ENCODE data around the gene ANP32D. TPM values are rescaled to one million over a fixed set of nuclear protein-coding genes. Genes with fewer than 3 reads are reported as not detected.
A peak's percentile ranks its signal among the peaks of the same experiment; 100 is the strongest.
"Not testable (repeated sequence)": the region's sequence is repeated elsewhere in the genome, so short reads cannot be mapped to it uniquely, and the experiment has no call there.

The ANP32D gene
- total and polyA plus RNA-seq, 2 donors = 0.07 TPM; not detected in 1

DNA sequence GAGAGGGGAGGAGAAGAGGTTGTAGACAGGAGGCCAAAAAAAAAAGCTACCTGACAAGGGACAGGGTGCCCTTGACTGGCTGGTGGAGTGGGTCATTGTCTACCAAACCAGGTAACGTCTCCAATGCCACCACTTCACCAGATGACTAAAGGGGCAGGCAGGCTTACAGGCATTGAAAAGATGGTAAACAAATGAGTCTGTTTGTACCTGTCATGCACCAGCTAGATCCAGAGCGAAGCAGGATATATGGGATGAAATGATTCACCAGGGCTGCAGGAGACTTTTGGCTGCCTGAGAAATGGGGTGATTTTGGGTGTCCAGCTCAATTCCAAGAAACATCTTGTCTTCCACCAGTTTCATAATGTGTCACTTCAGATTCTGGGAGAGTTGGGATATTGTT lies 13.9 kb downstream of the ANP32D start:
- Histone ChIP-seq H3K9me3 (ENCODE audit: control insufficient read depth in 2 of 2, insufficient read depth in 1 of 2, low read length in 1 of 2) (no peaks in the 10 kb centered on the region), H3K27ac (ENCODE audit: low read depth in 1 of 2, low read length in 1 of 2) (no peak overlapping the region), H3K4me3 (ENCODE audit: low read length in 2 of 2) (no peak overlapping the region), H3K36me3 (ENCODE audit: control insufficient read depth in 2 of 2, insufficient read depth in 2 of 2, low read length in 1 of 2) (no peaks in the 10 kb centered on the region), H3K4me1 (ENCODE audit: control insufficient read depth in 2 of 2, insufficient read depth in 2 of 2, low read length in 2 of 2) (peaks cover 0 to 2% of the 10 kb centered on the region in 2 donors), H3K27me3 (ENCODE audit: control insufficient read depth in 2 of 2, insufficient read depth in 1 of 2, low read length in 1 of 2) (no peaks in the 10 kb centered on the region)
- 91% methylated on average over 2 of the region's 2 CpGs for WGBS
- DNase-seq (ENCODE audit: low read depth in 6 of 9, low spot score in 9 of 9) = no peak

DNA sequence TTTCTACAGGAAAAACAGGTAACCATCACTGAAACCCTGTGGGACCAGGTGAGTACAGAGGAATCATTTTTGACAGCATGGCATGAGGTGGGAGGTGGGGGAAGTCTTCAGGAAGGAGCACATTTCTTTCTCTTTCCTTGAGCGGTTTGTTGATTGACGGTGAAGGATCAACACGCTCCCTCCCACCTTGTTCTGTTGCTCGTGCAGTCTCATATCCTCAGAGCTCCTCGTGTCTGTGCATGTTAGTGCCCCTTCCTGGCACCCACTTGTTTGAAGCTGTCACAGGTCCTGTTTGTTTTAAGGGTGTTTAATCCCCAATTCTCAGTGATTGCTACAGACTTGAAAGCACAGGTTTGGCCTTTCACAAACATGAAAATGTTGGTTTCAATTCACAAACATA lies 14.3 kb downstream of the ANP32D start:
- Histone ChIP-seq H3K27me3 (ENCODE audit: control insufficient read depth in 2 of 2, insufficient read depth in 1 of 2, low read length in 1 of 2) (no peaks in the 10 kb centered on the region), H3K27ac (ENCODE audit: low read depth in 1 of 2, low read length in 1 of 2) (no peak overlapping the region), H3K9me3 (ENCODE audit: control insufficient read depth in 2 of 2, insufficient read depth in 1 of 2, low read length in 1 of 2) (no peaks in the 10 kb centered on the region), H3K36me3 (ENCODE audit: control insufficient read depth in 2 of 2, insufficient read depth in 2 of 2, low read length in 1 of 2) (no peaks in the 10 kb centered on the region), H3K4me3 (ENCODE audit: low read length in 2 of 2) (no peak overlapping the region), H3K4me1 (ENCODE audit: control insufficient read depth in 2 of 2, insufficient read depth in 2 of 2, low read length in 2 of 2) (peaks cover 0 to 2% of the 10 kb centered on the region in 2 donors)
- WGBS = 69% methylated on average over 5 of the region's 5 CpGs
- DNase-seq (ENCODE audit: low read depth in 6 of 9, low spot score in 9 of 9) = peak in 1 of 9 donors; percentile 4

DNA sequence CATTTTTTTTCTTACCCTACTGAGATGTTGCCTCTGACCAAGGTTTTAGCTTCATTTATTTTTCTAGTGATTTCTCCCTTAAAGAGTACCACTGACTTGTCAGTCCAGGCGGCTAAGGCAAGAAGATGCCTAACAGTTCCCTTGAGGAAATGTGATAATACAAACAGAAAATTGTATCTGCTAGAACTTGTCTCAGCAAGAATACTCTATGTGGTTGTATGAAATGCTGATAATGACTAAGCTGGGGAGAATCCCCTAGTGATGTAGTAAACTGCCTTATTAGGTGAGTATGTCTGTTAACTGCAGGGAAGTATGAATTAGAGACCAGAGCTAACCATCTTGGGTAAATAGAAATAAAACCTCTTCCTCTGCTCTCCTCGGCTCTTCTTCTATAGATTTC lies 16.7 kb downstream of the ANP32D start:
- WGBS = 86% methylated on average over 2 of the region's 2 CpGs
- no peak overlapping the region for H3K27ac ChIP-seq (ENCODE audit: low read depth in 1 of 2, low read length in 1 of 2)
- peak in 2 of 9 donors; percentile 1 to 14 for DNase-seq (ENCODE audit: low read depth in 6 of 9, low spot score in 9 of 9)

DNA sequence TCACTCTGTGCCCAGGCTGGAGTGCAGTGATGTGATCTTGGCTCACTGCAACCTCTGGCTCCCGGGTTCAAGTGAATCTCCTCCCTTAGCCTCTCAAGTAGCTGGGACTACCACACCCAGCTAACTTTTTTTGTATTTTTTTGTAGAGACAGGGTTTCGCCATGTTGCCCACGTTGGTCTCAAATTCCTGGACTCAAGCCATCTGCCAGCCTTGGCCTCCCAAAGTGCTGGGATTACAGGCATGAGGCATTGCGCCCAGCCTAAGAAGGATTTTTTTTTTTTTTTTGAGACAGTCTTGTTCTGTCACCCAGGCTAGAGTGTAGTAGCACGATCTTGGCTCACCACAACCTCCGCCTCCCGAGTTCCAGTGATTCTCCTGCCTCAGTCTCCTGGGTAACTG lies 17.1 kb downstream of the ANP32D start:
- WGBS = 93% methylated on average over 7 of the region's 7 CpGs
- H3K36me3 ChIP-seq (ENCODE audit: control insufficient read depth in 2 of 2, insufficient read depth in 2 of 2, low read length in 1 of 2); H3K4me3 ChIP-seq (ENCODE audit: low read length in 2 of 2); DNase-seq (ENCODE audit: low read depth in 6 of 9, low spot score in 9 of 9); H3K27ac ChIP-seq (ENCODE audit: low read depth in 1 of 2, low read length in 1 of 2); H3K27me3 ChIP-seq (ENCODE audit: control insufficient read depth in 2 of 2, insufficient read depth in 1 of 2, low read length in 1 of 2); H3K4me1 ChIP-seq (ENCODE audit: control insufficient read depth in 2 of 2, insufficient read depth in 2 of 2, low read length in 2 of 2); H3K9me3 ChIP-seq (ENCODE audit: control insufficient read depth in 2 of 2, insufficient read depth in 1 of 2, low read length in 1 of 2): not testable (repeated sequence)

More for the DNA sequence above, 16.7 kb downstream of the ANP32D start:
- H3K4me3 ChIP-seq (ENCODE audit: low read length in 2 of 2) = no peak overlapping the region
- H3K4me1 ChIP-seq (ENCODE audit: control insufficient read depth in 2 of 2, insufficient read depth in 2 of 2, low read length in 2 of 2) = peaks cover 0 to 2% of the 10 kb centered on the region in 2 donors
- no peaks in the 10 kb centered on the region for H3K27me3 ChIP-seq (ENCODE audit: control insufficient read depth in 2 of 2, insufficient read depth in 1 of 2, low read length in 1 of 2)
- no peaks in the 10 kb centered on the region for H3K36me3 ChIP-seq (ENCODE audit: control insufficient read depth in 2 of 2, insufficient read depth in 2 of 2, low read length in 1 of 2)
- no peaks in the 10 kb centered on the region for H3K9me3 ChIP-seq (ENCODE audit: control insufficient read depth in 2 of 2, insufficient read depth in 1 of 2, low read length in 1 of 2)

DNA sequence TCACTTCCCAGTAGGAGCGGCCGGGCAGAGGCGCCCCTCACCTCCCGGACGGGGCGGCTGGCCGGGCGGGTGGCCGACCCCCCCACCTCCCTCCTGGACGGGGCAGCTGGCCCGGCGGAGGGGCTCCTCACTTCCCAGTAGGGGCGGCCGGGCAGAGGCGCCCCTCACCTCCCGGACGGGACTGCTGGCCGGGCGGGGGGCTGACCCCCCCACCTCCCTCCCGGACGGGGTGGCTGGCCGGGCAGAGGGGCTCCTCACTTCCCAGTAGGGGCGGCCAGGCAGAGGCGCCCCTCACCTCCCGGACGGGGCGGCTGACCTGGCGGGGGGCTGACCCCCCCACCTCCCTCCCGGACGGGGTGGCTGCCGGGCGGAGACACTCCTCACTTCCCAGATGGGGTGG lies 27.9 kb downstream of the ANP32D start:
- not testable (repeated sequence) for H3K27ac ChIP-seq (ENCODE audit: low read depth in 1 of 2, low read length in 1 of 2); DNase-seq (ENCODE audit: low read depth in 6 of 9, low spot score in 9 of 9); H3K27me3 ChIP-seq (ENCODE audit: control insufficient read depth in 2 of 2, insufficient read depth in 1 of 2, low read length in 1 of 2); H3K4me3 ChIP-seq (ENCODE audit: low read length in 2 of 2); H3K9me3 ChIP-seq (ENCODE audit: control insufficient read depth in 2 of 2, insufficient read depth in 1 of 2, low read length in 1 of 2); H3K4me1 ChIP-seq (ENCODE audit: control insufficient read depth in 2 of 2, insufficient read depth in 2 of 2, low read length in 2 of 2); H3K36me3 ChIP-seq (ENCODE audit: control insufficient read depth in 2 of 2, insufficient read depth in 2 of 2, low read length in 1 of 2)
- WGBS = 95% methylated on average over 32 of the region's 32 CpGs

DNA sequence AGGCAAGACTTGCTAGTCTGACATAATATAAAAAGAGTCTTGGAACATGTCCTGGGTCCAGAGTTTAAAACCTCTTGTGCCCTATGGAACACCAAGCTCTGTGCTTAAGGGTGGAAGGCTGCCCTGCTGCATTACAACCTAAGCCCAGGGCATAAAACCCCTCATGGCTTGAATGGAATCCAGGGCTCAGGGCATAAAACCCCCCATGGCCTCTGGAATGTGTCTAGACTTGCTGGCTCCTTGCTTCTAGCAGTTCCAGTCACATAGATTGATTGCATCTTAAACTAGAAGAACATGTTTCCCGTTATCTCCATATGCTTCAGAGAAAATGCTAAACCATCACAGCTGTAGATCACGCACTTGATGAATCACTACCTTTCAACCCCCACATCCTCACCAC lies 34.5 kb downstream of the ANP32D start:
- not testable (repeated sequence) for H3K27me3 ChIP-seq (ENCODE audit: control insufficient read depth in 2 of 2, insufficient read depth in 1 of 2, low read length in 1 of 2); H3K27ac ChIP-seq (ENCODE audit: low read depth in 1 of 2, low read length in 1 of 2); H3K4me1 ChIP-seq (ENCODE audit: control insufficient read depth in 2 of 2, insufficient read depth in 2 of 2, low read length in 2 of 2); H3K9me3 ChIP-seq (ENCODE audit: control insufficient read depth in 2 of 2, insufficient read depth in 1 of 2, low read length in 1 of 2); H3K4me3 ChIP-seq (ENCODE audit: low read length in 2 of 2); H3K36me3 ChIP-seq (ENCODE audit: control insufficient read depth in 2 of 2, insufficient read depth in 2 of 2, low read length in 1 of 2); DNase-seq (ENCODE audit: low read depth in 6 of 9, low spot score in 9 of 9)
- WGBS = 90% methylated on average over 2 of the region's 2 CpGs

DNA sequence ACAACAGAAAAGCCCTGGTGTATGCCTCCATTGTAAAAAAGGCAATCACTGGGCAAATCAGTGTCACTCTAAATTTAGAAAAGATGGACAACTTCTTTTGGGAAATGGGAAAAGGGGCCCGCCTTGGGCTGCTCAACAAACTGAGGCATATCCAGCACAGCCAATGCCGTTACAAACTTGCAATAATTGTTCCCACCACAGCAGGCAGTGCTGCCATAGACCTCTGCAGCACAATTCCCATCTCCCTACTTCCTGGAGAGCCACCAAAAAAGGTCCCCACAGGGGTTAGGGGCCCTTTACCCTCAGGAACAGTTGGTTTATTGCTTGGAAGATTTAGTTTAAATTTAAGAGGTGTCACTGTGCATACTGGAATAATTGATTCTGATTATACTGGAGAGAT lies 36.6 kb downstream of the ANP32D start:
- no peaks in the 10 kb centered on the region for H3K27me3 ChIP-seq (ENCODE audit: control insufficient read depth in 2 of 2, insufficient read depth in 1 of 2, low read length in 1 of 2)
- 86% methylated on average over 2 of the region's 2 CpGs for WGBS
- H3K4me3 ChIP-seq (ENCODE audit: low read length in 2 of 2) = no peak overlapping the region
- no peaks in the 10 kb centered on the region for H3K36me3 ChIP-seq (ENCODE audit: control insufficient read depth in 2 of 2, insufficient read depth in 2 of 2, low read length in 1 of 2)
- no peaks in the 10 kb centered on the region for H3K4me1 ChIP-seq (ENCODE audit: control insufficient read depth in 2 of 2, insufficient read depth in 2 of 2, low read length in 2 of 2)
- H3K27ac ChIP-seq (ENCODE audit: low read depth in 1 of 2, low read length in 1 of 2) = no peak overlapping the region
- no peak for DNase-seq (ENCODE audit: low read depth in 6 of 9, low spot score in 9 of 9)
- no peaks in the 10 kb centered on the region for H3K9me3 ChIP-seq (ENCODE audit: control insufficient read depth in 2 of 2, insufficient read depth in 1 of 2, low read length in 1 of 2)

DNA sequence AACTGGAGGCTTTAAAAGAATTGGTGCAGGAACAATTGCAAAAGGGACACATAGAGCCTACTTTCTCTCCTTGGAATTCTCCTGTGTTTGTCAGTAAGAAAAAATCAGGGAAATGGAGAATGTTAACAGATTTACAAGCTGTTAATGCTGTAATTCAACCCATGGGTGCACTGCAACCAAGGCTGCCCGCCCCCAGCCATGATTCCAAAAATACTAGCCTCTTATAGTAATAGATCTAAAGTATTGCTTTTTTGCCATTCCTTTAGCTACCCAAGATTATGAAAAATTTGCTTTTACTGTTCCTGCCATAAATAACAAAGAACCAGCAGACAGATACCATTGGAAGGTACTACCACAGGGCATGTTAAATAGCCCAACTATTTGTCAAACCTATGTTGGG lies 37.8 kb downstream of the ANP32D start:
- Histone ChIP-seq H3K9me3 (ENCODE audit: control insufficient read depth in 2 of 2, insufficient read depth in 1 of 2, low read length in 1 of 2) (no peaks in the 10 kb centered on the region), H3K27ac (ENCODE audit: low read depth in 1 of 2, low read length in 1 of 2) (no peak overlapping the region), H3K4me3 (ENCODE audit: low read length in 2 of 2) (no peak overlapping the region), H3K27me3 (ENCODE audit: control insufficient read depth in 2 of 2, insufficient read depth in 1 of 2, low read length in 1 of 2) (no peaks in the 10 kb centered on the region), H3K4me1 (ENCODE audit: control insufficient read depth in 2 of 2, insufficient read depth in 2 of 2, low read length in 2 of 2) (no peaks in the 10 kb centered on the region), H3K36me3 (ENCODE audit: control insufficient read depth in 2 of 2, insufficient read depth in 2 of 2, low read length in 1 of 2) (no peaks in the 10 kb centered on the region)
- DNase-seq (ENCODE audit: low read depth in 6 of 9, low spot score in 9 of 9) = no peak
- 57% methylated on average over 1 of the region's 1 CpG for WGBS

DNA sequence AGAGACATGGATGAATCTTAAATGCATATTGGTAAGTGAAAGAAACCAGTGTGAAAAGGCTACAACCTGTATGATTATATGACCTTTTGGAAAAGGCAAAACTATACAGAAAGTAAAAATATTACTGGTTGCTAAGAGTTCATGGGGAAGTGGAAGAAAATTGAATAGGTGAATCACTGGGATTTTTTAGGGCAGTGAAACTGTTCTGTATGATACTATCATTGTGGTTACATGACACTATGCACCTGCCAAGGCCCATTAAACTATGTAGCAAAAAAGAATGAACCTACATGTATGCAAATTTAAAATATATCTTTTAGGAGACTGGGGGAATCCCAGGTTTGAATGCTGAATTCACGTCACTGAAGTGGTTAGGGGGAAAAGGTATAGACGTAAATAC lies 40.5 kb downstream of the ANP32D start:
- Histone ChIP-seq H3K9me3 (ENCODE audit: control insufficient read depth in 2 of 2, insufficient read depth in 1 of 2, low read length in 1 of 2) (no peaks in the 10 kb centered on the region), H3K27ac (ENCODE audit: low read depth in 1 of 2, low read length in 1 of 2) (no peak overlapping the region), H3K36me3 (ENCODE audit: control insufficient read depth in 2 of 2, insufficient read depth in 2 of 2, low read length in 1 of 2) (no peaks in the 10 kb centered on the region), H3K4me3 (ENCODE audit: low read length in 2 of 2) (no peak overlapping the region), H3K4me1 (ENCODE audit: control insufficient read depth in 2 of 2, insufficient read depth in 2 of 2, low read length in 2 of 2) (no peaks in the 10 kb centered on the region), H3K27me3 (ENCODE audit: control insufficient read depth in 2 of 2, insufficient read depth in 1 of 2, low read length in 1 of 2) (no peaks in the 10 kb centered on the region)
- no peak for DNase-seq (ENCODE audit: low read depth in 6 of 9, low spot score in 9 of 9)
- 90% methylated on average over 2 of the region's 2 CpGs for WGBS

DNA sequence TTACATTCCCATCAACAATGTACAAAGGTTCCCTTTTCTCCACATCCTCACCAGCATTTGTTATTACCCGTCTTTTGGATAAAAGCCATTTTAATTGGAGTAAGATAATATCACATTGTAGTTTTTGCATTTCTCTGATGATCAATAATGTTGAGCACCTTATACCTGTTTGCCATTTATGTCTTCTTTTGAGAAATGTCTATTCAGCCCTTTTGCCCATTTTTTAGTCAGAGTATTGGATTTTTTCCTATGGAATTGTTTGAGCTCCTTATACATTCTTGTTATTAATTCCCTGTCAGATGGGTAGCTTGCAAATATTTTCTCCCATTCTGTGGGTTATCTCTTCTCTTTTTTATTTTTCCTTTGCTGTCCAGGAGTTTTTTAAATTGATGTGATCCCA lies 42.4 kb downstream of the ANP32D start:
- H3K27ac ChIP-seq (ENCODE audit: low read depth in 1 of 2, low read length in 1 of 2) = no peak overlapping the region
- no peak for DNase-seq (ENCODE audit: low read depth in 6 of 9, low spot score in 9 of 9)
- no peaks in the 10 kb centered on the region for H3K27me3 ChIP-seq (ENCODE audit: control insufficient read depth in 2 of 2, insufficient read depth in 1 of 2, low read length in 1 of 2)
- no peaks in the 10 kb centered on the region for H3K4me1 ChIP-seq (ENCODE audit: control insufficient read depth in 2 of 2, insufficient read depth in 2 of 2, low read length in 2 of 2)
- 95% methylated on average over 1 of the region's 1 CpG for WGBS
- H3K9me3 ChIP-seq (ENCODE audit: control insufficient read depth in 2 of 2, insufficient read depth in 1 of 2, low read length in 1 of 2) = no peaks in the 10 kb centered on the region
- no peak overlapping the region for H3K4me3 ChIP-seq (ENCODE audit: low read length in 2 of 2)
- no peaks in the 10 kb centered on the region for H3K36me3 ChIP-seq (ENCODE audit: control insufficient read depth in 2 of 2, insufficient read depth in 2 of 2, low read length in 1 of 2)

All from thymus (tissue), 11 donors.